ENCODE measurements around the gene TAF1B. TPM values are rescaled to one million over a fixed set of nuclear protein-coding genes. Genes with fewer than 3 reads are reported as not detected.
A peak's percentile ranks its signal among the peaks of the same experiment; 100 is the strongest.

TAF1B gene
- total and polyA plus RNA-seq, 2 experiments from 2014 or later: 8.0 to 19.4 TPM

DNA sequence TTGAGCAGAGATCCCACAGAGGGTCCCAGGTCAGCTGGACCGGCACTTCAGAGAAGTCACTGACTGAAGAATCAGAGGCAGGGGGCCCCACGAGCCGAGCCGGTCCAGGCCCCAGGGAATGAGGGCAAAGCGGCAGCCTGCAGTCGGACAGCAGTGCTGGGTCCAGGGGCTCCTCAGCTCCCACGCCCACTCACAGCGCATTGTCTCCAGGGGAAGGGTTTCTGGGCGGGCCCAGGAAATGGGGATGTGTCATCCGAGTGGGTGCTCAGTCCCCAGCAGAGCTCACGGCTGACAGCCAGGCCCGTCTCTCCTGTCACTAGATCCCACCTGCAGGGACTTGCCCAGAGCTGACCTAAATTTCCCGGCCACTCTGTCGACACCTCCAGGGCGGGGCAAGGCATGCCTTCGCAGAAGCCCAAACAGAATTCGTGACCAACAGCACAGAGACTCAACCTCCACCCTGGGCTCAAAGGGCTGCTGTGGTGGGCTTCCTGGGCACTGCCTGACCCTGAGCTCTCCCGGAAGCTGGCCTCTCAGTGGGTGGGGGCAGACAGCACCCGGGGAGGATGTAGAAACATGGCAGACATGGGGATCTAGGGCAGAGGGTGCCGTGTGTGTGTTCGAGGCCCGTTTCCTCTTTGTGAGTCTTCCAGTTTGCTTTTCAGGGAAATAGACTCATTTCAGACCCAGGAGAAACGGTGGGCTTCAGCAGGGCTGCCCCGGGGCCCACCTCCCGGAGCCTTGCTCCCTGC lies 42.1 kb upstream of the TAF1B start:
- Histone ChIP-seq H3K79me2 (no peaks in the 10 kb centered on the region), H2AFZ (no peak overlapping the region), H3K4me3 (no peak overlapping the region), H3K27ac (peak overlapping the region; percentile 51), H3K9me2 (replicated peaks; ENCODE audit: insufficient read depth) (no peaks in the 10 kb centered on the region), H4K20me1 (ENCODE audit: insufficient read depth, poor library complexity, severe bottlenecking) (no peaks in the 10 kb centered on the region), H3K9me3 (ENCODE audit: low read depth) (no peaks in the 10 kb centered on the region), H3K4me1 (ENCODE audit: insufficient read depth) (peaks cover 19% of the 10 kb centered on the region), H3K36me3 (replicated peaks; ENCODE audit: insufficient read depth, low read depth) (no peaks in the 10 kb centered on the region), H3K4me2 (no peak overlapping the region), H3K27me3 (no peaks in the 10 kb centered on the region)
- DNase-seq (ENCODE audit: low spot score): no peak
- TF ChIP-seq, protein P1, sequence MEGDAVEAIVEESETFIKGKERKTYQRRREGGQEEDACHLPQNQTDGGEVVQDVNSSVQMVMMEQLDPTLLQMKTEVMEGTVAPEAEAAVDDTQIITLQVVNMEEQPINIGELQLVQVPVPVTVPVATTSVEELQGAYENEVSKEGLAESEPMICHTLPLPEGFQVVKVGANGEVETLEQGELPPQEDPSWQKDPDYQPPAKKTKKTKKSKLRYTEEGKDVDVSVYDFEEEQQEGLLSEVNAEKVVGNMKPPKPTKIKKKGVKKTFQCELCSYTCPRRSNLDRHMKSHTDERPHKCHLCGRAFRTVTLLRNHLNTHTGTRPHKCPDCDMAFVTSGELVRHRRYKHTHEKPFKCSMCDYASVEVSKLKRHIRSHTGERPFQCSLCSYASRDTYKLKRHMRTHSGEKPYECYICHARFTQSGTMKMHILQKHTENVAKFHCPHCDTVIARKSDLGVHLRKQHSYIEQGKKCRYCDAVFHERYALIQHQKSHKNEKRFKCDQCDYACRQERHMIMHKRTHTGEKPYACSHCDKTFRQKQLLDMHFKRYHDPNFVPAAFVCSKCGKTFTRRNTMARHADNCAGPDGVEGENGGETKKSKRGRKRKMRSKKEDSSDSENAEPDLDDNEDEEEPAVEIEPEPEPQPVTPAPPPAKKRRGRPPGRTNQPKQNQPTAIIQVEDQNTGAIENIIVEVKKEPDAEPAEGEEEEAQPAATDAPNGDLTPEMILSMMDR (IDR thresholded peaks at IDR 0.05; ENCODE audit: poor library complexity): no peak
- no peak for TF ChIP-seq EZH2phosphoT487 (IDR thresholded peaks at IDR 0.05; ENCODE audit: low read depth, severe bottlenecking, unreplicated experiment)
- no peak for TF ChIP-seq EZH2 (IDR thresholded peaks at IDR 0.05; ENCODE audit: borderline replicate concordance)
- 78% methylated on average over 25 of the region's 25 CpGs for WGBS (ENCODE audit: low lambda C conversion rate, missing lambda C conversion rate)

DNA sequence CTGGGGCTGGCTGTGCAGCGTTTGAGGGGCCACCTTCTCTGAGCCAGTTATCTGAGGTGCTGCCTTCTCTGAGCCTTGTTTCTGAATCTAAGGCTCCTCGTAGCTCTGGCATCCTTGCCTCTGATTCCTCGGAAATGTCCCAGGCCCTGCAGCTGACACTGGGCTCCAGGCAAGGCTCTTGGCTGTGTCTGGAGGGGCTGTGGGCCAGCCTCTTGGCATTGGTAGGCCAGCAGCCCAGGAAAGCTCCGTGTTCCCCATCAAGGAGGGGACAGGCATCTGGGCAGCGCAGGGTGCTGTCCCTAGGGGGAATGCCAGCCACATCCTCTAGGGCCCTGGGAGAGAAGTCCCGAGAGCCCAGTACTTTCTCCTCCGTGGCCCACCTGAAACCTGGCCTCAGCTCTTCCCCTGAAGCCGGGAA lies 40.7 kb upstream of the TAF1B start:
- TF ChIP-seq, protein P1 (IDR thresholded peaks at IDR 0.05; ENCODE audit: poor library complexity): no peak
- TF ChIP-seq EZH2 (IDR thresholded peaks at IDR 0.05; ENCODE audit: borderline replicate concordance): no peak
- TF ChIP-seq EZH2phosphoT487 (IDR thresholded peaks at IDR 0.05; ENCODE audit: low read depth, severe bottlenecking, unreplicated experiment): no peak
- Histone ChIP-seq H3K9me2 (replicated peaks; ENCODE audit: insufficient read depth) (no peaks in the 10 kb centered on the region), H4K20me1 (ENCODE audit: insufficient read depth, poor library complexity, severe bottlenecking) (no peaks in the 10 kb centered on the region), H3K27ac (no peak overlapping the region), H3K4me1 (ENCODE audit: insufficient read depth) (peaks cover 19% of the 10 kb centered on the region), H3K9me3 (ENCODE audit: low read depth) (no peaks in the 10 kb centered on the region), H3K4me2 (no peak overlapping the region), H3K79me2 (no peaks in the 10 kb centered on the region), H3K27me3 (no peaks in the 10 kb centered on the region), H3K4me3 (no peak overlapping the region), H2AFZ (no peak overlapping the region), H3K36me3 (replicated peaks; ENCODE audit: insufficient read depth, low read depth) (no peaks in the 10 kb centered on the region)
- no peak for DNase-seq (ENCODE audit: low spot score)
- 88% methylated on average over 8 of the region's 8 CpGs for WGBS (ENCODE audit: low lambda C conversion rate, missing lambda C conversion rate)

DNA sequence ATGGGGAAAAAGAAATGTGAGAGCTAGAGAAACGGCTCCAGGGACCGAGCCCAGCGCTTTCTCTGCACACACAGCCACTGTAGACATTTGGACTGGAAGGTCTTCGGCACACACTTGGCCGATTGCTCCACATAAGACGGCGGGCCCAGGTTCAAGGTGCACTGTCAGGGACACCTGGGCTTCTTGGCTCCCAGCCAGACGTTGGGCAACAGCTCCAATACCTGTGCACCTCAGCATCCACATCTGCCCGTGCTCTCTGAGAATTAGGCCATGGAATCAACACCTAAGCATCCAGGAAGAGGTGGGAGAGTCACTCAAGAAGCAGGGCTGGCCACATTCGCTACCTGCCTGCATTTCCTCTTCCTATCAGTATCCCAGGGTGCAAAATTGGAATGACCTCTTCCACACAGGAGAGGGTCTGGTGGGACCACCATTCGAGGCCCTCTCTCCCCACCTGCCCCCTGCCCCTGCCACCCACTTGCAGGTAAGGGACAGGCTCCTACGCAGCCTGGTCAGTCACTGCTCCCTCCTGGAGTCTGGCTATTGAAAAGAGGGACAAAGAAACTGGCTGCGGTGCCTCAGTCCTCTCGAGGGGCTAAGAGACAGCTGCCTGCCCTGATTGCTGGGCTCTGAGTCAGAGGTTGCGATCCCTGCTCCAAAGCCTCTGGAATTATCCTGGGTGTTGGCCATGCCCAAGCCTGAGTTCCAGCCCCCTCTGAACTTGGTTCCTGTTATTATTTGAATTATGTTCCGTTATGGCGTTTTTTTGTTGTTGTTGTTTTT lies 40.1 kb upstream of the TAF1B start:
- H3K36me3 ChIP-seq (replicated peaks; ENCODE audit: insufficient read depth, low read depth): no peaks in the 10 kb centered on the region
- TF ChIP-seq, protein P1 (IDR thresholded peaks at IDR 0.05; ENCODE audit: poor library complexity): no peak
- TF ChIP-seq EZH2phosphoT487 (IDR thresholded peaks at IDR 0.05; ENCODE audit: low read depth, severe bottlenecking, unreplicated experiment): no peak
- TF ChIP-seq EZH2 (IDR thresholded peaks at IDR 0.05; ENCODE audit: borderline replicate concordance): no peak
- H3K4me1 ChIP-seq (ENCODE audit: insufficient read depth): peaks cover 19% of the 10 kb centered on the region
- H3K4me2 ChIP-seq: no peak overlapping the region
- WGBS (ENCODE audit: low lambda C conversion rate, missing lambda C conversion rate): 76% methylated on average over 17 of the region's 17 CpGs
- H3K27me3 ChIP-seq: no peaks in the 10 kb centered on the region
- H3K9me2 ChIP-seq (replicated peaks; ENCODE audit: insufficient read depth): no peaks in the 10 kb centered on the region
- peak; percentile 73 for DNase-seq (ENCODE audit: low spot score)
- H3K79me2 ChIP-seq: no peaks in the 10 kb centered on the region
- no peak overlapping the region for H2AFZ ChIP-seq
- H3K9me3 ChIP-seq (ENCODE audit: low read depth): no peaks in the 10 kb centered on the region
- no peak overlapping the region for H3K4me3 ChIP-seq
- H3K27ac ChIP-seq: no peak overlapping the region
- no peaks in the 10 kb centered on the region for H4K20me1 ChIP-seq (ENCODE audit: insufficient read depth, poor library complexity, severe bottlenecking)
